Endodermal cell (in vitro differentiated cells): ENCODE results near the gene SNX30. TPM values are rescaled to one million over a fixed set of nuclear protein-coding genes. Genes with fewer than 3 reads are reported as not detected.
A peak's percentile ranks its signal among the peaks of the same experiment; 100 is the strongest.

Experiments used
- DNase-seq: peaks from one replicate; pipeline ENCODE4 v3.0.0-alpha.2; 2017
- H3K27ac ChIP-seq: 2 replicates; pipeline ENCODE4 v1.5.1; 2013; ENCODE audit warnings: mild to moderate bottlenecking, low read depth, low read length, moderate library complexity
- H3K27me3 ChIP-seq: 2 replicates; pipeline ENCODE4 v1.6.1; 2013; ENCODE audit warnings: mild to moderate bottlenecking, low read length, moderate library complexity; ENCODE audit not compliant: insufficient read depth, control insufficient read depth, poor library complexity, severe bottlenecking
- H3K36me3 ChIP-seq: 2 replicates; pipeline ENCODE4 v1.7.0; 2013; ENCODE audit warnings: mild to moderate bottlenecking, low read length, moderate library complexity; ENCODE audit not compliant: control insufficient read depth, insufficient read depth
- H3K4me1 ChIP-seq: one replicate; pipeline ENCODE4 v1.7.0; 2013; ENCODE audit warnings: low read length; ENCODE audit not compliant: control insufficient read depth, insufficient read depth
- H3K4me3 ChIP-seq: 2 replicates; pipeline ENCODE4 v1.5.1; 2013; ENCODE audit warnings: mild to moderate bottlenecking, low read length, moderate library complexity
- H3K9ac ChIP-seq: 2 replicates; pipeline ENCODE4 v1.6.1; 2013; ENCODE audit warnings: mild to moderate bottlenecking, low read length, moderate library complexity; ENCODE audit not compliant: poor library complexity, severe bottlenecking; ENCODE audit errors: extremely low read depth
- H3K9me3 ChIP-seq: 2 replicates; pipeline ENCODE4 v1.6.1; 2013; ENCODE audit warnings: mild to moderate bottlenecking, low read length, moderate library complexity; ENCODE audit not compliant: control insufficient read depth
- H3K27ac Mint-ChIP-seq: 2 replicates; pipeline ENCODE4 v1.8.0; 2020; ENCODE audit warnings: mixed read lengths
- H3K27me3 Mint-ChIP-seq: 2 replicates; pipeline ENCODE4 v1.8.0; 2021; ENCODE audit warnings: mild to moderate bottlenecking, mixed read lengths; ENCODE audit not compliant: insufficient read depth
- H3K36me3 Mint-ChIP-seq: 2 replicates; pipeline ENCODE4 v1.8.0; 2020; ENCODE audit warnings: low read depth, mixed read lengths
- H3K4me1 Mint-ChIP-seq: 2 replicates; pipeline ENCODE4 v1.8.0; 2020; ENCODE audit warnings: mixed read lengths
- H3K4me3 Mint-ChIP-seq: 2 replicates; pipeline ENCODE4 v1.8.0; 2020; ENCODE audit warnings: mild to moderate bottlenecking, moderate library complexity, mixed read lengths
- H3K9me3 Mint-ChIP-seq: 2 replicates; pipeline ENCODE4 v1.8.0; 2020; ENCODE audit warnings: mild to moderate bottlenecking, mixed read lengths
- CTCF ChIP-seq: fragments of 200-600 bp; sonication (generic); conservative IDR thresholded peaks from 2 replicates; pipeline ENCODE4 v1.5.0; 2021; ENCODE audit warnings: antibody characterized with exemption, mild to moderate bottlenecking
- WGBS, 2 experiments: methylation state at CpG; one replicate each; pipeline versions ENCODE4 v1.1.5 to v1.1.7; 2013; ENCODE audit warnings: missing lambda C conversion rate in 2 of 2, mixed read lengths in 1 of 2; ENCODE audit not compliant: insufficient coverage in 1 of 2, insufficient read length in 1 of 2; 5-methylcytosine and 5-hydroxymethylcytosine counted together
- total RNA-seq, 2 donors: library from RNA; stranded (reverse); fragmentation: NEBNext Ultra II Directional in 1 of 2; extraction: Animal tissue kit (Norgen Biotek cat#: 25700) in 1 of 2; gene quantifications; 2 replicates in 1 of 2; 3 replicates in 1 of 2; pipeline ENCODE4 v1.2.1, GENCODE V29; 2021

SNX30 gene
- total RNA-seq, 2 donors from 2014 or later: 11.8 to 14.8 TPM

- Mint-ChIP-seq H3K9me3 (no peaks in the 10 kb centered on the region), H3K4me3 (no peak overlapping the region), H3K27ac (peak overlapping the region; percentile 1), H3K4me1 (peaks cover 33% of the 10 kb centered on the region), H3K36me3 (no peaks in the 10 kb centered on the region), H3K27me3 (peaks cover 2% of the 10 kb centered on the region)
- no peak overlapping the region for H3K9ac ChIP-seq
- H3K27ac ChIP-seq: no peak overlapping the region
- DNase-seq: peak; percentile 65
- H3K27me3 ChIP-seq: no peaks in the 10 kb centered on the region
- no peak for TF ChIP-seq CTCF
- H3K9me3 ChIP-seq: no peaks in the 10 kb centered on the region
- H3K4me1 ChIP-seq: peaks cover 13% of the 10 kb centered on the region
- no peak overlapping the region for H3K4me3 ChIP-seq
- 51 to 58% methylated on average over 3 of the region's 3 CpGs for WGBS, 2 experiments
- H3K36me3 ChIP-seq: no peaks in the 10 kb centered on the region
These were observed 4.0 kb downstream of the SNX30 start for GRCh38 chr9:112754578-112754977.

GRCh38 chr9:112755016-112755427, 4.5 kb downstream of the SNX30 start:
- Mint-ChIP-seq H3K4me3 (no peak overlapping the region), H3K36me3 (no peaks in the 10 kb centered on the region), H3K9me3 (no peaks in the 10 kb centered on the region), H3K4me1 (peaks cover 30% of the 10 kb centered on the region), H3K27me3 (no peaks in the 10 kb centered on the region), H3K27ac (peak overlapping the region; percentile 1)
- Histone ChIP-seq H3K9me3 (no peaks in the 10 kb centered on the region), H3K9ac (no peak overlapping the region), H3K27me3 (no peaks in the 10 kb centered on the region), H3K4me1 (peaks cover 13% of the 10 kb centered on the region), H3K36me3 (no peaks in the 10 kb centered on the region), H3K4me3 (no peak overlapping the region), H3K27ac (no peak overlapping the region)
- TF ChIP-seq CTCF: no peak
- WGBS, 2 experiments: 60 to 71% methylated on average over 2 to 5 of the region's 5 CpGs
- DNase-seq: peak; percentile 58

GRCh38 chr9:112755675-112756074, 5.1 kb downstream of the SNX30 start:
- Mint-ChIP-seq H3K27me3 (no peaks in the 10 kb centered on the region), H3K4me1 (peaks cover 30% of the 10 kb centered on the region), H3K27ac (no peak overlapping the region), H3K9me3 (no peaks in the 10 kb centered on the region), H3K4me3 (no peak overlapping the region), H3K36me3 (no peaks in the 10 kb centered on the region)
- 89 to 100% methylated on average over 3 to 4 of the region's 4 CpGs for WGBS, 2 experiments
- peaks cover 13% of the 10 kb centered on the region for H3K4me1 ChIP-seq
- DNase-seq: no peak
- no peaks in the 10 kb centered on the region for H3K36me3 ChIP-seq
- H3K9me3 ChIP-seq: no peaks in the 10 kb centered on the region
- H3K4me3 ChIP-seq: no peak overlapping the region
- TF ChIP-seq CTCF: no peak
- no peak overlapping the region for H3K9ac ChIP-seq
- H3K27me3 ChIP-seq: no peaks in the 10 kb centered on the region
- no peak overlapping the region for H3K27ac ChIP-seq
